ENCODE data around the gene ATP10A. TPM values are rescaled to one million over a fixed set of nuclear protein-coding genes. Genes with fewer than 3 reads are reported as not detected.

The ATP10A gene
- total RNA-seq, 1 experiment from 2014 or later, result 0.02 TPM

DNA sequence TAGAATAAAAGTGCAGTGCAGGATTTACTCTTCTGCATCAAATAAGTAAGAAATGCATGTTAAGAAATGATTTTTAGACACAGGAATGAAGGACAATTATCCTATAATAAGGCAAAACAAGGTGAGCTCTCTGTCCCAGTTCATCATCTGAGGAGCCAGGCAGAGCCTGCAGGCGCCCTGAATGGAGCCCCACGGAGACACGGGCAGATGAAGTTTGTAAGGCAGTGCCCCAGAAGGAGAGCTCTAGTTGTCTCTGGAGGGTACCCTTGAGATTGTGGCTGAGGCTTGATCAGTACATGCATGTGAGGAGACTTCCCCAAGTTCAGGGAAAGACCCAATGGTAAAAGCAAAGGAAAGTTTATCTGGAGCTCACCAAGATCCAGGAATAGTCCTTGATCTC lies 50.3 kb downstream of the ATP10A start:
- CTCF ChIA-PET, result no interaction called here
- intact Hi-C loops (cut with micrococcal nuclease), result no loop called here

More for the DNA sequence above, 50.3 kb downstream of the ATP10A start:
- Histone ChIP-seq H3K4me3 (replicated peaks in 1 of 2; ENCODE audit: low read depth in 1 of 2, low read length in 2 of 2) (no peak overlapping the region), H3K9me3 (ENCODE audit: control insufficient read depth in 1 of 2, insufficient read depth in 1 of 2, low read depth in 1 of 2, low read length in 2 of 2) (peaks cover 5 to 23% of the 10 kb centered on the region in 2 experiments; a peak in 3 of 4 replicates), H4K20me1 (ENCODE audit: insufficient read depth) (no peaks in the 10 kb centered on the region), H3K9ac (ENCODE audit: low read length) (no peak overlapping the region), H3K27me3 (ENCODE audit: insufficient read depth, low read length) (no peaks in the 10 kb centered on the region), H3K27ac (ENCODE audit: low read depth, low read length) (no peak overlapping the region), H3K4me2 (ENCODE audit: low read length) (no peak overlapping the region), H3K4me1 (ENCODE audit: control insufficient read depth in 1 of 2, insufficient read depth in 2 of 2, low read length in 2 of 2) (no peaks in the 10 kb centered on the region), H3K79me2 (ENCODE audit: insufficient read depth, low read length) (no peaks in the 10 kb centered on the region), H2AFZ (ENCODE audit: low read depth, low read length, poor library complexity, severe bottlenecking) (no peak overlapping the region), H3K9me2 (ENCODE audit: insufficient read depth) (no peaks in the 10 kb centered on the region), H3K36me3 (ENCODE audit: control insufficient read depth in 1 of 2, insufficient read depth in 2 of 2, low read length in 2 of 2) (no peaks in the 10 kb centered on the region)
- no peak for TF ChIP-seq EZH2 (IDR thresholded peaks at IDR 0.05)
- TF ChIP-seq FOSL1 (IDR thresholded peaks at IDR 0.05; ENCODE audit: low read depth), result no peak
- no peak for TF ChIP-seq POLR2AphosphoS5 (IDR thresholded peaks at IDR 0.05; ENCODE audit: low read depth, low read length)
- TF ChIP-seq, protein P1, sequence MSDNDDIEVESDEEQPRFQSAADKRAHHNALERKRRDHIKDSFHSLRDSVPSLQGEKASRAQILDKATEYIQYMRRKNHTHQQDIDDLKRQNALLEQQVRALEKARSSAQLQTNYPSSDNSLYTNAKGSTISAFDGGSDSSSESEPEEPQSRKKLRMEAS (IDR thresholded peaks at IDR 0.05), result no peak
- no peak for TF ChIP-seq ATF3 (IDR thresholded peaks at IDR 0.05)
- no peak for TF ChIP-seq EGR1 (IDR thresholded peaks at IDR 0.05; ENCODE audit: low read depth)
- no peak for TF ChIP-seq EZH2phosphoT487 (IDR thresholded peaks at IDR 0.05; ENCODE audit: borderline replicate concordance)
- no peak for TF ChIP-seq ZNF274 (IDR thresholded peaks at IDR 0.05; ENCODE audit: low read depth, low read length)
- no peak for TF ChIP-seq REST (IDR thresholded peaks at IDR 0.05; ENCODE audit: low read depth)
- RAD21 ChIA-PET (ENCODE audit: low non-redundant PET in 1 of 2, low total read pairs in 2 of 2, uncharacterized antibody in 2 of 2, unreplicated experiment in 2 of 2), result no interaction called here
- BruUV-seq (replicated peaks), result no TSS peak
- POLR2A ChIA-PET, result no interaction called here
- no peak for DNase-seq (ENCODE audit: low read depth, low spot score)
- no peak for ATAC-seq
